Placental pericyte (primary cell): Measurements from ENCODE around the gene IHH. TPM values are rescaled to one million over a fixed set of nuclear protein-coding genes. Genes with fewer than 3 reads are reported as not detected.

Experiments
- small RNA-seq: library from RNA; depleted of rRNA; stranded (forward); fragments of <200 nt; gene quantifications from one replicate; pipeline ENCODE3, GENCODE V24; 2012; ENCODE audit warnings: low replicate concordance
- total RNA-seq: library from RNA; depleted of rRNA; stranded (reverse); fragments of >200 nt; gene quantifications from 2 replicates; pipeline ENCODE4 v1.2.3, GENCODE V29; 2012

IHH gene
- under 0.01 TPM in 1 of 2 replicates, not detected in the other for total RNA-seq

DNA sequence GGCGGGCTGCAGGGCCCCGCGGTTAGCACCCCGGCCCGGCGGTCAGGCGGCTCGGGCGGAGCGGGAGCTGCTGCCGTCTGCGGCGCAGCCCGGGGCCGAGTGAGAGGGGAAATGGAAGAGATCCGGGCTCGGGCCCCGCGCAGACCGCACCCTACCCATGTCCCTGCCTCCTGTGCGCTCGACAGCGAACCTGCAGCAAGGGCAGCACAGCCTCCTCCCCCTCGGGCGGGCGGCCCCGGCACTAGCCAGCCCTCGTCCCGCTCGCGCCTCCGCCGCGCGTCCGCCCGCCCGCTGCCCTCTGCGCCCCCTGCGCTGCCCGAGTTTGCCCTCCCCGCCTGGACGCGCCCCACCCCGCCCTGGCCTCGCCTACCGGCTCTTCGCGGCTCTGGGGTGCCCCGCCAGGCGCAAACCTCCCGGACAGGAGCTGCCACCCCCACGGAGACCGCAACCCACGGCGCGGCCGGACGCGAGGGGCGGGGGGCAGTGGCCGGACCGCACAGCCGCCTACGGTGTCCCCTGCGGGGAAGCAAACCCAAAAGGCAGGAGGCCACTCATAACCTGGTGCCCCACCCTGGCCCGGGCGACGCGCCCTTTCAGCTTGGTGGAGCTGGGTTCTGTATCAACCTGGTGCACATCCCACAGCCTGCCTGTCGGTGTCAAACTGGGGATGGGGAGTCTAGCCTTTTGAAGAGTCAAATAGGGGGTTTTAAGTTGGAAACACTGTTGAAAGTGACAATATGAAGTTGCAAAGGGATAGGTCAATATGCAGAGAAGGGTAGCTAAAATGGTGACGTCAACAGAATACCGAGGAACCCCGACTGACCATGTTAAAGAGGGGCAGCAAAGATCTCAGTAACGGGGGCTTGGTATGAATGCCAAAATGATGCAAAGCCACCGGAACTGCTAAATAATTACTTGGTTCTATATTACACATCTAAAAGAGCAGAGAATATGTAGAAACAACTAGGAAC lies at the start of gene IHH:
Gene IHH, minus strand, starts transcription at position 101 of the 971 bp plus-strand sequence. CDS start 454 bp downstream, outside the sequence.

GRCh38 chr2:219041252-219041651 lies 19.5 kb downstream of the IHH start, which contains the start of gene CFAP65:
Gene CFAP65, minus strand, starts transcription at chr2:219041516. Its CDS starts 2,468 bp downstream, at chr2:219039048.

Small RNA genes lying within 50 kb of the gene (small RNA-seq; reads per million reads assigned to genes)
- gene MIR3131, result not detected
- gene RN7SL764P, result not detected

Other genes starting within 250 kb of the IHH start
- gene PRKAG3, start 229.1 kb downstream of the IHH start, total RNA-seq, result not detected in 2 replicates
- not detected in 2 replicates for gene WNT6, start 201.1 kb downstream of the IHH start, total RNA-seq
- not detected in 2 replicates for gene WNT10A, start 180.1 kb downstream of the IHH start, total RNA-seq
- gene CDK5R2, start 101.3 kb downstream of the IHH start, total RNA-seq, result not detected in 2 replicates
- not detected in 2 replicates for gene FEV, start 75.7 kb downstream of the IHH start, total RNA-seq
- not detected in 2 replicates for gene CRYBA2, start 67.5 kb downstream of the IHH start, total RNA-seq
- not detected in 2 replicates for gene CFAP65, start 19.4 kb downstream of the IHH start, total RNA-seq
- 18.6 and 18.9 TPM in 2 replicates for gene NHEJ1, start 99.9 kb upstream of the IHH start, total RNA-seq
- gene SLC23A3, start 109.1 kb upstream of the IHH start, total RNA-seq, result 0.57 and 1.1 TPM in 2 replicates
- gene CNPPD1, start 116.0 kb upstream of the IHH start, total RNA-seq, result 20.9 and 36.8 TPM in 2 replicates
- gene RETREG2, start 117.4 kb upstream of the IHH start, total RNA-seq, result 74.7 and 81.0 TPM in 2 replicates
- 20.8 and 32.2 TPM in 2 replicates for gene ZFAND2B, start 145.9 kb upstream of the IHH start, total RNA-seq
- 22.3 and 24.8 TPM in 2 replicates for gene ABCB6, start 158.0 kb upstream of the IHH start, total RNA-seq
- gene ATG9A, start 168.7 kb upstream of the IHH start, total RNA-seq, result 56.9 and 74.0 TPM in 2 replicates
- gene ANKZF1, start 168.9 kb upstream of the IHH start, total RNA-seq, result 19.2 and 23.9 TPM in 2 replicates
- gene GLB1L, start 184.5 kb upstream of the IHH start, total RNA-seq, result 15.2 and 23.4 TPM in 2 replicates
- gene STK16, start 184.6 kb upstream of the IHH start, total RNA-seq, result 37.4 and 59.1 TPM in 2 replicates
- not detected in 2 replicates for gene TUBA4B, start 192.3 kb upstream of the IHH start, total RNA-seq
- 7.0 and 31.6 TPM in 2 replicates for gene TUBA4A, start 193.0 kb upstream of the IHH start, total RNA-seq
- gene DNAJB2, start 218.4 kb upstream of the IHH start, total RNA-seq, result 27.8 and 39.0 TPM in 2 replicates
- 0.88 and 7.9 TPM in 2 replicates for gene PTPRN, start 248.5 kb upstream of the IHH start, total RNA-seq